ENCODE data around the gene DLEC1.

The DLEC1 gene

GRCh38 chr3:37993820-37994638 lies 45.0 kb upstream of the DLEC1 start:
- Histone ChIP-seq H3K27me3 (ENCODE audit: insufficient read depth, poor library complexity, severe bottlenecking) (no peaks in the 10 kb centered on the region), H3K9me3 (ENCODE audit: severe bottlenecking) (no peaks in the 10 kb centered on the region), H3K27ac (ENCODE audit: poor library complexity, severe bottlenecking) (no peak overlapping the region), H3K4me3 (ENCODE audit: severe bottlenecking) (peak overlapping the region; percentile 16), H3K36me3 (ENCODE audit: low read depth) (no peaks in the 10 kb centered on the region), H3K4me1 (ENCODE audit: insufficient read depth, poor library complexity, severe bottlenecking) (peaks cover 14% of the 10 kb centered on the region)
- ATAC-seq (ENCODE audit: low read depth) (no peak), DNase-seq (ENCODE audit: low spot score) (peak; percentile 45)
- no peak for TF ChIP-seq CTCF (IDR thresholded peaks at IDR 0.05; ENCODE audit: poor library complexity, severe bottlenecking)

- H3K27me3 ChIP-seq (ENCODE audit: insufficient read depth, poor library complexity, severe bottlenecking), result no peaks in the 10 kb centered on the region
- no peak for TF ChIP-seq CTCF (IDR thresholded peaks at IDR 0.05; ENCODE audit: poor library complexity, severe bottlenecking)
- H3K4me3 ChIP-seq (ENCODE audit: severe bottlenecking), result no peak overlapping the region
- ATAC-seq (ENCODE audit: low read depth) (no peak), DNase-seq (ENCODE audit: low spot score) (no peak)
- no peaks in the 10 kb centered on the region for H3K9me3 ChIP-seq (ENCODE audit: severe bottlenecking)
- H3K36me3 ChIP-seq (ENCODE audit: low read depth), result no peaks in the 10 kb centered on the region
- no peak overlapping the region for H3K27ac ChIP-seq (ENCODE audit: poor library complexity, severe bottlenecking)
- peaks cover 14% of the 10 kb centered on the region for H3K4me1 ChIP-seq (ENCODE audit: insufficient read depth, poor library complexity, severe bottlenecking)
Measured at GRCh38 chr3:37994639-37994972, 44.4 kb upstream of the DLEC1 start.

- no peak for DNase-seq (ENCODE audit: low spot score)
- no peaks in the 10 kb centered on the region for H3K9me3 ChIP-seq (ENCODE audit: severe bottlenecking)
- no peaks in the 10 kb centered on the region for H3K36me3 ChIP-seq (ENCODE audit: low read depth)
- ATAC-seq (ENCODE audit: low read depth), result no peak
- no peak for TF ChIP-seq CTCF (IDR thresholded peaks at IDR 0.05; ENCODE audit: poor library complexity, severe bottlenecking)
- H3K27ac ChIP-seq (ENCODE audit: poor library complexity, severe bottlenecking), result no peak overlapping the region
- H3K4me1 ChIP-seq (ENCODE audit: insufficient read depth, poor library complexity, severe bottlenecking), result peaks cover 14% of the 10 kb centered on the region
- no peaks in the 10 kb centered on the region for H3K27me3 ChIP-seq (ENCODE audit: insufficient read depth, poor library complexity, severe bottlenecking)
- H3K4me3 ChIP-seq (ENCODE audit: severe bottlenecking), result no peak overlapping the region
Measured at GRCh38 chr3:37995652-37996641, 43.1 kb upstream of the DLEC1 start.

- no peak overlapping the region for H3K27ac ChIP-seq (ENCODE audit: poor library complexity, severe bottlenecking)
- H3K4me3 ChIP-seq (ENCODE audit: severe bottlenecking), result no peak overlapping the region
- peak; percentile 84 for TF ChIP-seq CTCF (IDR thresholded peaks at IDR 0.05; ENCODE audit: poor library complexity, severe bottlenecking)
- DNase-seq (ENCODE audit: low spot score), result peak; percentile 60
- peaks cover 14% of the 10 kb centered on the region for H3K4me1 ChIP-seq (ENCODE audit: insufficient read depth, poor library complexity, severe bottlenecking)
- ATAC-seq (ENCODE audit: low read depth), result peak; percentile 54
- no peaks in the 10 kb centered on the region for H3K36me3 ChIP-seq (ENCODE audit: low read depth)
- H3K27me3 ChIP-seq (ENCODE audit: insufficient read depth, poor library complexity, severe bottlenecking), result no peaks in the 10 kb centered on the region
- no peaks in the 10 kb centered on the region for H3K9me3 ChIP-seq (ENCODE audit: severe bottlenecking)
Measured at GRCh38 chr3:37996785-37997301, 42.2 kb upstream of the DLEC1 start.
